Measurements from ENCODE around the gene TUT1. TPM values are rescaled to one million over a fixed set of nuclear protein-coding genes. Genes with fewer than 3 reads are reported as not detected.

Gene TUT1
- total RNA-seq, 3 donors from 2014 or later (not counting 1 experiment from before 2014, with no cell fraction given): 20.0 to 28.9 (median 26.2) TPM

DNA sequence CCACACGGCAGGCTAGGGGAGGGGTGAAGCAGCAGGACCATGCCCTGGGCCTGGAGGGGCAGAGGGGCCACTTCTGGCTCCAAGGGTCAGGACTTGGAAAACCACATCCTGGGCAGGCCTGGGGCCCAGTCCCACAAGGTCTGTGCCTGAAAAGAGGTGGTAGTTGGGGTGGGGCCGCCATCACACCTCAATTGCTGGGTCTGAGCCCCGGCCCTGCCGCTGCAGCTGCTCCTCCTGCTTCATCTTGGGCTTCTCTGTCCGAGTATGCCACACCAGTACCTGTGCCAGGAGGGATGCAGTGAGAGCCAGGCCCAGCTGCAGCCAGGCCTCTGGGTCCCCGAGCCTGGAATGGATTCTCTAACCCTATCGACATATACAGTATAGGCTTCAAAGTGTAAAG is 24.2 kb upstream of the TUT1 start:
- H3K9me3 Mint-ChIP-seq: no peaks in the 10 kb centered on the region
- H3K27ac Mint-ChIP-seq: no peak overlapping the region

DNA sequence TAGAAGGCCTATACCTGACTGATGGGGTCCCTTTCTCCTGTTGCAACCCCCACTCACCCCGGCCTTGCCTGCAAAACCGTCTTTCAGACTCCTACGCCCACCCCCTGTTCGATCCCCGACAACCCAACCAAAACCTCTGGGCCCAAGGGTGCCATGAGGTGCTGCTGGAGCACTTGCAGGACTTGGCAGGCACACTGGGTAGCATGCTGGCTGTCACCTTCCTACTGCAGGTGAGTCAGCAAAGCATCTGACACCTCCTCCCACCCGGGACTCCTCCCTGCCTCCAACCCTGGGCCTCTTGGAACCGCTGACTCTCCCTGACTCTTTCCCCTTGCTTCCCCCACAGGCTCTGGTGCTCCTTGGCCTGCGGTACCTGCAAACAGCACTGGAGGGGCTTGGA is 23.0 kb upstream of the TUT1 start:
- no peaks in the 10 kb centered on the region for H3K27me3 Mint-ChIP-seq (ENCODE audit: low read depth in 2 of 2)
- H3K36me3 Mint-ChIP-seq: no peaks in the 10 kb centered on the region
- H3K9me3 Mint-ChIP-seq: no peaks in the 10 kb centered on the region
- intact Hi-C loops (cut with micrococcal nuclease): loop anchor here (5.0 kb wide), 1 partner anchor 93 kb away; the partner anchor contains the start of genes BSCL2 and GNG3
- TF ChIP-seq, protein P1, sequence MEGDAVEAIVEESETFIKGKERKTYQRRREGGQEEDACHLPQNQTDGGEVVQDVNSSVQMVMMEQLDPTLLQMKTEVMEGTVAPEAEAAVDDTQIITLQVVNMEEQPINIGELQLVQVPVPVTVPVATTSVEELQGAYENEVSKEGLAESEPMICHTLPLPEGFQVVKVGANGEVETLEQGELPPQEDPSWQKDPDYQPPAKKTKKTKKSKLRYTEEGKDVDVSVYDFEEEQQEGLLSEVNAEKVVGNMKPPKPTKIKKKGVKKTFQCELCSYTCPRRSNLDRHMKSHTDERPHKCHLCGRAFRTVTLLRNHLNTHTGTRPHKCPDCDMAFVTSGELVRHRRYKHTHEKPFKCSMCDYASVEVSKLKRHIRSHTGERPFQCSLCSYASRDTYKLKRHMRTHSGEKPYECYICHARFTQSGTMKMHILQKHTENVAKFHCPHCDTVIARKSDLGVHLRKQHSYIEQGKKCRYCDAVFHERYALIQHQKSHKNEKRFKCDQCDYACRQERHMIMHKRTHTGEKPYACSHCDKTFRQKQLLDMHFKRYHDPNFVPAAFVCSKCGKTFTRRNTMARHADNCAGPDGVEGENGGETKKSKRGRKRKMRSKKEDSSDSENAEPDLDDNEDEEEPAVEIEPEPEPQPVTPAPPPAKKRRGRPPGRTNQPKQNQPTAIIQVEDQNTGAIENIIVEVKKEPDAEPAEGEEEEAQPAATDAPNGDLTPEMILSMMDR (IDR thresholded peaks at IDR 0.05): no peak
- H3K4me3 ChIP-seq (ENCODE audit: low read length): no peak overlapping the region
- H3K27ac Mint-ChIP-seq: peak overlapping the region; percentile 74 to 98
- 82% methylated on average over 8 of the region's 8 CpGs for WGBS (ENCODE audit: insufficient coverage)
- H3K27ac ChIP-seq (ENCODE audit: low read length): no peak overlapping the region
- DNase-seq: no peak
- H3K4me1 ChIP-seq (ENCODE audit: control insufficient read depth, insufficient read depth, low read length): peaks cover 27% of the 10 kb centered on the region
- H3K4me1 Mint-ChIP-seq: peaks cover 18 to 41% of the 10 kb centered on the region in 2 donors
- H3K4me3 Mint-ChIP-seq: peak overlapping the region; percentile 37
- H3K36me3 ChIP-seq (ENCODE audit: control insufficient read depth, insufficient read depth, low read length): peaks cover 30% of the 10 kb centered on the region
- no peaks in the 10 kb centered on the region for H3K27me3 ChIP-seq (ENCODE audit: control insufficient read depth, insufficient read depth, low read length)
- no peaks in the 10 kb centered on the region for H3K9me3 ChIP-seq (ENCODE audit: control insufficient read depth, insufficient read depth, low read length)
- no peak for ATAC-seq

More for the DNA sequence above, 24.2 kb upstream of the TUT1 start:
- Mint-ChIP-seq H3K4me1 (peaks cover 11 to 33% of the 10 kb centered on the region in 2 donors), H3K36me3 (no peaks in the 10 kb centered on the region), H3K27me3 (ENCODE audit: low read depth in 2 of 2) (no peaks in the 10 kb centered on the region), H3K4me3 (no peak overlapping the region)
- Histone ChIP-seq H3K27me3 (ENCODE audit: control insufficient read depth, insufficient read depth, low read length) (no peaks in the 10 kb centered on the region), H3K4me1 (ENCODE audit: control insufficient read depth, insufficient read depth, low read length) (peaks cover 28% of the 10 kb centered on the region), H3K4me3 (ENCODE audit: low read length) (no peak overlapping the region), H3K36me3 (ENCODE audit: control insufficient read depth, insufficient read depth, low read length) (peaks cover 26% of the 10 kb centered on the region), H3K27ac (ENCODE audit: low read length) (no peak overlapping the region), H3K9me3 (ENCODE audit: control insufficient read depth, insufficient read depth, low read length) (no peaks in the 10 kb centered on the region)
- no peak for ATAC-seq
- intact Hi-C loops (cut with micrococcal nuclease): no loop called here
- TF ChIP-seq, protein P1 (IDR thresholded peaks at IDR 0.05): no peak
- WGBS (ENCODE audit: insufficient coverage): 77% methylated on average over 7 of the region's 7 CpGs
- no peak for DNase-seq

DNA sequence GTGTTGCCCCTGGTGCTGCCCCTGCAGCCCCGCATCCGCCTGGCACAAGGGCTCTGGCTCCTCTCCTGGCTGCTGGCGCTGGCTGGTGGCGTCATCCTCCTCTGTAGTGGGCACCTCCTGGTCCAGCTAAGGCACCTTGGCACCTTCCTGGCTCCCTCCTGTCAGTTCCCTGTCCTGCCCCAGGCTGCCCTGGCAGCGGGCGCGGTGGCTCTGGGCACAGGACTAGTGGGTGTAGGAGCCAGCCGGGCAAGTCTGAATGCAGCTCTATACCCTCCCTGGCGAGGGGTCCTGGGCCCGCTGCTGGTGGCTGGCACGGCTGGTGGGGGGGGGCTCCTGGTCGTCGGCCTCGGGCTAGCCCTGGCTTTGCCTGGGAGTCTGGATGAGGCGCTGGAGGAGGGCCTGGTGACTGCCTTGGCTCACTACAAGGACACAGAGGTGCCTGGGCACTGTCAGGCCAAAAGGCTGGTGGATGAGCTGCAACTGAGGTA is 22.0 kb upstream of the TUT1 start:
- Histone ChIP-seq H3K36me3 (ENCODE audit: control insufficient read depth, insufficient read depth, low read length) (peaks cover 33% of the 10 kb centered on the region), H3K4me3 (ENCODE audit: low read length) (no peak overlapping the region), H3K9me3 (ENCODE audit: control insufficient read depth, insufficient read depth, low read length) (no peaks in the 10 kb centered on the region), H3K27ac (ENCODE audit: low read length) (peak overlapping the region; percentile 89), H3K4me1 (ENCODE audit: control insufficient read depth, insufficient read depth, low read length) (peaks cover 27% of the 10 kb centered on the region), H3K27me3 (ENCODE audit: control insufficient read depth, insufficient read depth, low read length) (no peaks in the 10 kb centered on the region)
- Mint-ChIP-seq H3K27ac (peak overlapping the region; percentile 74 to 98), H3K27me3 (ENCODE audit: low read depth in 2 of 2) (no peaks in the 10 kb centered on the region), H3K36me3 (no peaks in the 10 kb centered on the region), H3K9me3 (no peaks in the 10 kb centered on the region), H3K4me3 (peak overlapping the region; percentile 61), H3K4me1 (peaks cover 18 to 48% of the 10 kb centered on the region in 2 donors)
- 86% methylated on average over 15 of the region's 15 CpGs for WGBS (ENCODE audit: insufficient coverage)
- intact Hi-C loops (cut with micrococcal nuclease): loop anchor here (1.0 to 5.0 kb wide), 3 partner anchors 8 to 94 kb away; partner anchors contain the start of genes B3GAT3, BSCL2, C11orf98 and CSKMT
- no peak for ATAC-seq
- TF ChIP-seq, protein P1 (IDR thresholded peaks at IDR 0.05): no peak
- no peak for DNase-seq

Data from natural killer cell (primary cell).